ENCODE data around the gene LAMTOR3. TPM values are rescaled to one million over a fixed set of nuclear protein-coding genes. Genes with fewer than 3 reads are reported as not detected.

LAMTOR3 gene
- total and polyA plus RNA-seq, 2 experiments from 2014 or later = 126 to 143 TPM

DNA sequence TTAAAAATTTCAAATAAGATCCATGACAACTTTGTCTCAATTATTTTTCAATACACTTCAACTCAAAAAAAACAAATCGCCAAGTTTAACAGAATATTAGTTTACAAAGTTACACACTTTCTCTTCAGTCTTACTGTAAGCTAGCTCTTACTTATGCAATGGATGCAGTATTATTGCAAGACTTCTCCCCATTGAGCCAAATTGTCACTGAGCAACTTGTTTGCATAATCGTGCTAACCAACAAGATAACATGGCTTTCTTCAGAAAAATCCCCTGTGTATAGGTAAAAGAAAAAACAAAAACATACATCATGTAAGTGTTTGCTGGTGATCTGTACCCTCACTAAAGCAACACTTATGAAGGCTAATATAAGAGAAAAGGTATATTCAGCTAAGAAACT is 33.3 kb upstream of the LAMTOR3 start:
- Histone ChIP-seq H2AFZ (no peak overlapping the region), H3K4me2 (no peak overlapping the region), H4K20me1 (ENCODE audit: insufficient read depth, poor library complexity, severe bottlenecking) (no peaks in the 10 kb centered on the region), H3K9me2 (replicated peaks; ENCODE audit: insufficient read depth) (no peaks in the 10 kb centered on the region), H3K36me3 (replicated peaks; ENCODE audit: insufficient read depth, low read depth) (no peaks in the 10 kb centered on the region), H3K27me3 (no peaks in the 10 kb centered on the region), H3K79me2 (peaks cover 52% of the 10 kb centered on the region), H3K27ac (no peak overlapping the region), H3K4me3 (no peak overlapping the region), H3K4me1 (ENCODE audit: insufficient read depth) (no peaks in the 10 kb centered on the region), H3K9me3 (ENCODE audit: low read depth) (no peaks in the 10 kb centered on the region)
- no peak for DNase-seq (ENCODE audit: low spot score)
- WGBS (ENCODE audit: low lambda C conversion rate, missing lambda C conversion rate) = 79% methylated on average over 2 of the region's 2 CpGs
- no peak for TF ChIP-seq EZH2phosphoT487 (IDR thresholded peaks at IDR 0.05; ENCODE audit: low read depth, severe bottlenecking, unreplicated experiment)
- TF ChIP-seq, protein P1, sequence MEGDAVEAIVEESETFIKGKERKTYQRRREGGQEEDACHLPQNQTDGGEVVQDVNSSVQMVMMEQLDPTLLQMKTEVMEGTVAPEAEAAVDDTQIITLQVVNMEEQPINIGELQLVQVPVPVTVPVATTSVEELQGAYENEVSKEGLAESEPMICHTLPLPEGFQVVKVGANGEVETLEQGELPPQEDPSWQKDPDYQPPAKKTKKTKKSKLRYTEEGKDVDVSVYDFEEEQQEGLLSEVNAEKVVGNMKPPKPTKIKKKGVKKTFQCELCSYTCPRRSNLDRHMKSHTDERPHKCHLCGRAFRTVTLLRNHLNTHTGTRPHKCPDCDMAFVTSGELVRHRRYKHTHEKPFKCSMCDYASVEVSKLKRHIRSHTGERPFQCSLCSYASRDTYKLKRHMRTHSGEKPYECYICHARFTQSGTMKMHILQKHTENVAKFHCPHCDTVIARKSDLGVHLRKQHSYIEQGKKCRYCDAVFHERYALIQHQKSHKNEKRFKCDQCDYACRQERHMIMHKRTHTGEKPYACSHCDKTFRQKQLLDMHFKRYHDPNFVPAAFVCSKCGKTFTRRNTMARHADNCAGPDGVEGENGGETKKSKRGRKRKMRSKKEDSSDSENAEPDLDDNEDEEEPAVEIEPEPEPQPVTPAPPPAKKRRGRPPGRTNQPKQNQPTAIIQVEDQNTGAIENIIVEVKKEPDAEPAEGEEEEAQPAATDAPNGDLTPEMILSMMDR (IDR thresholded peaks at IDR 0.05; ENCODE audit: poor library complexity) = no peak
- no peak for TF ChIP-seq EZH2 (IDR thresholded peaks at IDR 0.05; ENCODE audit: borderline replicate concordance)

DNA sequence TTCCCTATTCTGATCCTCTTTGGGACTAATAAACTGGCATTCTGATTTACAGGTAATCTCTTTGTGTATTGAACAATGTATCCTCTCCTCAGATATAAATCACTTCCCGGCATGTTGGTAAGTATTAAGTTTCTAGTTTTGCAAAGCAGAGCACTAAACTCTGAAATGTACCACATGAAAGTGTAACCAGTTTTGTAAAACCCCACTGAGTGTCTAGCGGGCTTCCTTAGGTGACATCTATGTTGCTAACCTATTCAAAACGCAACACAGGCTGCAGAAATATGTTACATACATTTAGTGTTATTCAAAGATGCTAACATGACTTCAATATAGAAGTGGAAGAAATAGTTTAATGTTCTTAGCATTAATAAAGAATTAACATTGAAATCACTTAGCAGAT is 26.9 kb upstream of the LAMTOR3 start:
- Histone ChIP-seq H3K27me3 (no peaks in the 10 kb centered on the region), H3K9me3 (ENCODE audit: low read depth) (no peaks in the 10 kb centered on the region), H3K4me1 (ENCODE audit: insufficient read depth) (no peaks in the 10 kb centered on the region), H4K20me1 (ENCODE audit: insufficient read depth, poor library complexity, severe bottlenecking) (no peaks in the 10 kb centered on the region), H3K4me3 (no peak overlapping the region), H3K36me3 (replicated peaks; ENCODE audit: insufficient read depth, low read depth) (no peaks in the 10 kb centered on the region), H3K79me2 (peaks cover 4% of the 10 kb centered on the region), H3K4me2 (no peak overlapping the region), H3K9me2 (replicated peaks; ENCODE audit: insufficient read depth) (no peaks in the 10 kb centered on the region), H2AFZ (no peak overlapping the region), H3K27ac (no peak overlapping the region)
- TF ChIP-seq EZH2phosphoT487 (IDR thresholded peaks at IDR 0.05; ENCODE audit: low read depth, severe bottlenecking, unreplicated experiment) (no peak), EZH2 (IDR thresholded peaks at IDR 0.05; ENCODE audit: borderline replicate concordance) (no peak)
- TF ChIP-seq, protein P1 (IDR thresholded peaks at IDR 0.05; ENCODE audit: poor library complexity) = no peak
- no peak for DNase-seq (ENCODE audit: low spot score)
- WGBS (ENCODE audit: low lambda C conversion rate, missing lambda C conversion rate) = 99% methylated on average over 3 of the region's 3 CpGs

DNA sequence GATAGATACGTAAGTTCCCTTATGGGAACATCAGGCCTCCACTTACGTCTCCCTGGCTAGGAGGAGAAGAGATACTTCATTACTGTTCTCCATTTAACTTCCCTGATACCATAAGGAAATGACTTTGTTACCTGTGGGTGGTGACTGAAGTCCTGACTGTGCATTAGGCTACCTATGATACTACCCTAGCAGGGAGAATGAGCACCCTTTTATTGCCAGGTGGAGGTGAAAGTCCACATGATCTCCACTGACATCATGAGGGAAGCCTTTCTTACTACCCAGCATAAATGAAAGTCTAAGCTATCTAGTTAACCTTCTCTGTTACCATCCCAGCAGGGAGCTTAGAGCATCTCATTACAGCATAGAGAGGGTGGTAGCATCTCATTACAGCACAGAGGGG is 24.4 kb upstream of the LAMTOR3 start:
- Histone ChIP-seq H3K9me2 (replicated peaks; ENCODE audit: insufficient read depth) (no peaks in the 10 kb centered on the region), H3K4me1 (ENCODE audit: insufficient read depth) (no peaks in the 10 kb centered on the region), H3K4me3 (no peak overlapping the region), H3K9me3 (ENCODE audit: low read depth) (no peaks in the 10 kb centered on the region), H3K36me3 (replicated peaks; ENCODE audit: insufficient read depth, low read depth) (no peaks in the 10 kb centered on the region), H3K27me3 (no peaks in the 10 kb centered on the region), H3K4me2 (no peak overlapping the region), H2AFZ (no peak overlapping the region), H3K27ac (peak overlapping the region; percentile 77), H4K20me1 (ENCODE audit: insufficient read depth, poor library complexity, severe bottlenecking) (no peaks in the 10 kb centered on the region), H3K79me2 (no peaks in the 10 kb centered on the region)
- WGBS (ENCODE audit: low lambda C conversion rate, missing lambda C conversion rate) = 90% methylated on average over 2 of the region's 2 CpGs
- DNase-seq (ENCODE audit: low spot score) = peak; percentile 59
- no peak for TF ChIP-seq EZH2phosphoT487 (IDR thresholded peaks at IDR 0.05; ENCODE audit: low read depth, severe bottlenecking, unreplicated experiment)
- TF ChIP-seq EZH2 (IDR thresholded peaks at IDR 0.05; ENCODE audit: borderline replicate concordance) = no peak
- TF ChIP-seq, protein P1 (IDR thresholded peaks at IDR 0.05; ENCODE audit: poor library complexity) = no peak

DNA sequence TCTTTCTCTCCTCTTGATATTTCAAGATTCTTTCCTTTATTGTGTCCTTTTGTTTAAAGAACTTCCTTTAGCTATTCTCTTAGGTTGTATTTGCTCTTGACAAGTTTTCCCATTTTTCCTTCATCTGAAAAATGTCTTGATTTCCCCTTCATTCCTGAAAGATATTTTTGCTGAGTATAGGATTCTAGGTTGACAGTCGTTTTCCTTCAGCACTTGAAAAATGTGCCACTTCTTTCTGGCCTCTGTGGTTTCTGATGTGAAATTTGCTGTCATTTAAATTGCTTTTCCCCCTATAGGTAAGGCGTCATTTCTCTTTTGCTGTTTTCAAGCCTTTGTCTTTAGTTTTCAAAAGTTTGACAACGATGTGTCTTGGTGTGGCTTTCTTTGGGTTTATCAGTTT is 23.3 kb upstream of the LAMTOR3 start:
- 98% methylated on average over 3 of the region's 3 CpGs for WGBS (ENCODE audit: low lambda C conversion rate, missing lambda C conversion rate)
- no peaks in the 10 kb centered on the region for H3K9me2 ChIP-seq (replicated peaks; ENCODE audit: insufficient read depth)
- no peaks in the 10 kb centered on the region for H3K36me3 ChIP-seq (replicated peaks; ENCODE audit: insufficient read depth, low read depth)
- H3K4me3 ChIP-seq = no peak overlapping the region
- H2AFZ ChIP-seq = no peak overlapping the region
- H4K20me1 ChIP-seq (ENCODE audit: insufficient read depth, poor library complexity, severe bottlenecking) = no peaks in the 10 kb centered on the region
- H3K4me1 ChIP-seq (ENCODE audit: insufficient read depth) = no peaks in the 10 kb centered on the region
- DNase-seq (ENCODE audit: low spot score) = no peak
- no peaks in the 10 kb centered on the region for H3K9me3 ChIP-seq (ENCODE audit: low read depth)
- H3K27ac ChIP-seq = peak overlapping the region; percentile 77
- H3K27me3 ChIP-seq = no peaks in the 10 kb centered on the region
- H3K79me2 ChIP-seq = no peaks in the 10 kb centered on the region
- TF ChIP-seq, protein P1 (IDR thresholded peaks at IDR 0.05; ENCODE audit: poor library complexity) = no peak
- TF ChIP-seq EZH2phosphoT487 (IDR thresholded peaks at IDR 0.05; ENCODE audit: low read depth, severe bottlenecking, unreplicated experiment) (no peak), EZH2 (IDR thresholded peaks at IDR 0.05; ENCODE audit: borderline replicate concordance) (no peak)
- no peak overlapping the region for H3K4me2 ChIP-seq

All from hepatocyte (in vitro differentiated cells).